HL-60 (cell line): Measurements from ENCODE around the gene EBF4.

Source experiments
- DNase-seq, 2 experiments: peaks; one replicate each; pipeline ENCODE4 v3.0.0-alpha.2; 2010 to 2020; ENCODE audit warnings: low read depth in 1 of 2, low spot score in 1 of 2
- H3K27ac ChIP-seq: fragments of 250-450 bp; sonication (Bioruptor Pico); replicated peaks from 2 replicates; pipeline ENCODE4 v1.5.1; 2020; ENCODE audit warnings: mild to moderate bottlenecking, moderate library complexity
- H3K27me3 ChIP-seq: fragments of 250-450 bp; sonication (Bioruptor Pico); 2 replicates; pipeline ENCODE4 v1.5.1; 2021; ENCODE audit warnings: mild to moderate bottlenecking, moderate library complexity; ENCODE audit not compliant: insufficient read depth, poor library complexity, severe bottlenecking
- H3K4me3 ChIP-seq: replicated peaks from 2 replicates; pipeline ENCODE4 v1.5.1; 2011; ENCODE audit warnings: mild to moderate bottlenecking, control low read depth, low read length; ENCODE audit not compliant: insufficient read depth
- CTCF ChIP-seq: IDR thresholded peaks from one replicate; pipeline ENCODE4 v1.5.1; 2011; ENCODE audit warnings: low read length, control low read depth, inconsistent platforms; ENCODE audit not compliant: insufficient read depth
- GABPA ChIP-seq: IDR thresholded peaks from 2 replicates; pipeline ENCODE4 v1.6.1; 2012; ENCODE audit warnings: low read depth
- POLR2AphosphoS5 ChIP-seq: IDR thresholded peaks from 2 replicates; pipeline ENCODE4 v1.6.1; 2012; ENCODE audit warnings: low read depth
- SPI1 ChIP-seq: IDR thresholded peaks from 2 replicates; pipeline ENCODE4 v1.6.1; 2012; ENCODE audit warnings: low read depth, mild to moderate bottlenecking, borderline replicate concordance
- TF ChIP-seq, protein P1 (sequence below): IDR thresholded peaks from 2 replicates; pipeline ENCODE4 v1.6.1; 2012; ENCODE audit warnings: low read depth; ENCODE audit not compliant: insufficient replicate concordance

Gene EBF4

GRCh38 chr20:2734899-2735298 lies 42.3 kb downstream of the EBF4 start:
- no peak for DNase-seq
- Histone ChIP-seq H3K4me3 (no peak overlapping the region), H3K27ac (no peak overlapping the region), H3K27me3 (peaks cover 8% of the 10 kb centered on the region)
- TF ChIP-seq GABPA (no peak), SPI1 (no peak), POLR2AphosphoS5 (no peak), CTCF (no peak)
- TF ChIP-seq, protein P1, sequence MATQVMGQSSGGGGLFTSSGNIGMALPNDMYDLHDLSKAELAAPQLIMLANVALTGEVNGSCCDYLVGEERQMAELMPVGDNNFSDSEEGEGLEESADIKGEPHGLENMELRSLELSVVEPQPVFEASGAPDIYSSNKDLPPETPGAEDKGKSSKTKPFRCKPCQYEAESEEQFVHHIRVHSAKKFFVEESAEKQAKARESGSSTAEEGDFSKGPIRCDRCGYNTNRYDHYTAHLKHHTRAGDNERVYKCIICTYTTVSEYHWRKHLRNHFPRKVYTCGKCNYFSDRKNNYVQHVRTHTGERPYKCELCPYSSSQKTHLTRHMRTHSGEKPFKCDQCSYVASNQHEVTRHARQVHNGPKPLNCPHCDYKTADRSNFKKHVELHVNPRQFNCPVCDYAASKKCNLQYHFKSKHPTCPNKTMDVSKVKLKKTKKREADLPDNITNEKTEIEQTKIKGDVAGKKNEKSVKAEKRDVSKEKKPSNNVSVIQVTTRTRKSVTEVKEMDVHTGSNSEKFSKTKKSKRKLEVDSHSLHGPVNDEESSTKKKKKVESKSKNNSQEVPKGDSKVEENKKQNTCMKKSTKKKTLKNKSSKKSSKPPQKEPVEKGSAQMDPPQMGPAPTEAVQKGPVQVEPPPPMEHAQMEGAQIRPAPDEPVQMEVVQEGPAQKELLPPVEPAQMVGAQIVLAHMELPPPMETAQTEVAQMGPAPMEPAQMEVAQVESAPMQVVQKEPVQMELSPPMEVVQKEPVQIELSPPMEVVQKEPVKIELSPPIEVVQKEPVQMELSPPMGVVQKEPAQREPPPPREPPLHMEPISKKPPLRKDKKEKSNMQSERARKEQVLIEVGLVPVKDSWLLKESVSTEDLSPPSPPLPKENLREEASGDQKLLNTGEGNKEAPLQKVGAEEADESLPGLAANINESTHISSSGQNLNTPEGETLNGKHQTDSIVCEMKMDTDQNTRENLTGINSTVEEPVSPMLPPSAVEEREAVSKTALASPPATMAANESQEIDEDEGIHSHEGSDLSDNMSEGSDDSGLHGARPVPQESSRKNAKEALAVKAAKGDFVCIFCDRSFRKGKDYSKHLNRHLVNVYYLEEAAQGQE, result no peak

GRCh38 chr20:2736441-2736840 lies 43.9 kb downstream of the EBF4 start:
- TF ChIP-seq, protein P1, result no peak
- no peak for TF ChIP-seq GABPA
- TF ChIP-seq CTCF, result no peak
- TF ChIP-seq POLR2AphosphoS5, result no peak
- TF ChIP-seq SPI1, result no peak

GRCh38 chr20:2738331-2739041 lies 45.9 kb downstream of the EBF4 start:
- DNase-seq, result no peak
- peaks cover 19% of the 10 kb centered on the region for H3K27me3 ChIP-seq
- H3K27ac ChIP-seq, result no peak overlapping the region
- TF ChIP-seq GABPA (no peak), POLR2AphosphoS5 (no peak)
- TF ChIP-seq, protein P1, result no peak
- no peak overlapping the region for H3K4me3 ChIP-seq

More at GRCh38 chr20:2736441-2736840, 43.9 kb downstream of the EBF4 start:
- no peak for DNase-seq
- Histone ChIP-seq H3K4me3 (no peak overlapping the region), H3K27me3 (peaks cover 10% of the 10 kb centered on the region), H3K27ac (no peak overlapping the region)
